Suprapubic skin (tissue), 4 donors: ENCODE results near the gene POU2AF3.

Experiments used
- EP300 ChIP-seq: sonication (generic); formaldehyde crosslinking; IDR thresholded peaks from one replicate; pipeline ENCODE4 v1.6.1; 2017; ENCODE audit warnings: antibody characterized with exemption
- POLR2A ChIP-seq, 2 donors: fragments of 450-650 bp; IDR thresholded peaks; one replicate each; pipeline ENCODE4 v1.6.1; 2017; ENCODE audit warnings: antibody characterized with exemption in 2 of 2, mild to moderate bottlenecking in 2 of 2, moderate library complexity in 2 of 2
- POLR2AphosphoS5 ChIP-seq, 3 donors: sonication (generic); formaldehyde crosslinking; IDR thresholded peaks; one replicate each; pipeline ENCODE4 v1.6.1; 2017; ENCODE audit warnings: antibody characterized with exemption in 3 of 3
- TF ChIP-seq, protein P1 (sequence below), 2 donors: fragments of 200-600 bp in 1 of 2; fragments of 450-650 bp in 1 of 2; sonication (generic) in 1 of 2; IDR thresholded peaks; one replicate each; pipeline ENCODE4 v1.5.1; 2016 to 2019; ENCODE audit warnings: antibody characterized with exemption in 2 of 2, mild to moderate bottlenecking in 1 of 2, moderate library complexity in 1 of 2

DNA sequence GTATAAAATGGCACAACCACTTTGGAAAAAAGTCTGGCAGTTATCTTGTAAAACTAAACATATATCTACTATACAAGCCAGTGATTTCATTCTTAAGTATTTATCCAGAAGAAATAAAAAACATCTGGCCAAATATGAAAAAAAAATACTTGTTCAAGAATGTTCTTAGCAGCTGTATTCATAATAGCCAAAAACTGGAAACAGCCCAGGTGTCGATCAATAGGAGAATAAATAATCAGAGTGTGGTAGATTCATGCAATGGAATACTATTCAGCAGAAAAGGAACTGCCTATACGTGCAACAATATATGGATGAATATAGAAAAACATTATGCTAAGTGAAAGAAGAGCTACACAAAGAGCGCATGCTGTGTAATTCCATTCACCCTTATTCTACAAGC, 44.0 kb downstream of the POU2AF3 start:
- TF ChIP-seq POLR2AphosphoS5 (IDR thresholded peaks at IDR 0.05) (no peak), POLR2A (IDR thresholded peaks at IDR 0.05) (no peak), EP300 (no peak)
- TF ChIP-seq, protein P1, sequence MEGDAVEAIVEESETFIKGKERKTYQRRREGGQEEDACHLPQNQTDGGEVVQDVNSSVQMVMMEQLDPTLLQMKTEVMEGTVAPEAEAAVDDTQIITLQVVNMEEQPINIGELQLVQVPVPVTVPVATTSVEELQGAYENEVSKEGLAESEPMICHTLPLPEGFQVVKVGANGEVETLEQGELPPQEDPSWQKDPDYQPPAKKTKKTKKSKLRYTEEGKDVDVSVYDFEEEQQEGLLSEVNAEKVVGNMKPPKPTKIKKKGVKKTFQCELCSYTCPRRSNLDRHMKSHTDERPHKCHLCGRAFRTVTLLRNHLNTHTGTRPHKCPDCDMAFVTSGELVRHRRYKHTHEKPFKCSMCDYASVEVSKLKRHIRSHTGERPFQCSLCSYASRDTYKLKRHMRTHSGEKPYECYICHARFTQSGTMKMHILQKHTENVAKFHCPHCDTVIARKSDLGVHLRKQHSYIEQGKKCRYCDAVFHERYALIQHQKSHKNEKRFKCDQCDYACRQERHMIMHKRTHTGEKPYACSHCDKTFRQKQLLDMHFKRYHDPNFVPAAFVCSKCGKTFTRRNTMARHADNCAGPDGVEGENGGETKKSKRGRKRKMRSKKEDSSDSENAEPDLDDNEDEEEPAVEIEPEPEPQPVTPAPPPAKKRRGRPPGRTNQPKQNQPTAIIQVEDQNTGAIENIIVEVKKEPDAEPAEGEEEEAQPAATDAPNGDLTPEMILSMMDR (IDR thresholded peaks at IDR 0.05), result no peak
